Stimulated activated CD4-positive, alpha-beta T cell treated with anti-CD3 and anti-CD28 coated beads, Interleukin-2, amount 100 ng/mL, for 4 hours (primary cell): ENCODE measurements around the gene ST7L.

Experiments used
- DNase-seq: peaks from one replicate; pipeline ENCODE4 v3.0.0-alpha.2; 2020; ENCODE audit warnings: low read depth

ST7L gene

GRCh38 chr1:112515311-112516009, 103.5 kb downstream of the ST7L start:
- DNase-seq = no peak

- no peak for DNase-seq
Observed at GRCh38 chr1:112514901-112515300, 104.0 kb downstream of the ST7L start.

- no peak for DNase-seq
Observed at GRCh38 chr1:112513112-112513870, 105.7 kb downstream of the ST7L start.

GRCh38 chr1:112511897-112512296, 107.0 kb downstream of the ST7L start:
- no peak for DNase-seq

- no peak for DNase-seq
Observed at GRCh38 chr1:112510340-112510739, 108.6 kb downstream of the ST7L start.

GRCh38 chr1:112509660-112510178, 109.2 kb downstream of the ST7L start:
- no peak for DNase-seq

GRCh38 chr1:112509005-112509659, 109.8 kb downstream of the ST7L start:
- peak; percentile 5 for DNase-seq

- DNase-seq = peak; percentile 20
Observed at GRCh38 chr1:112508278-112509004, 110.5 kb downstream of the ST7L start, which contains the start of gene WNT2B. TSS of gene WNT2B (plus strand) at chr1:112508965. CDS start at chr1:112509263, 298 bp downstream.

- peak; percentile 19 for DNase-seq
Observed at GRCh38 chr1:112507921-112508277, 111.0 kb downstream of the ST7L start.

- DNase-seq = no peak
Observed at GRCh38 chr1:112507336-112507735, 111.6 kb downstream of the ST7L start.

- no peak for DNase-seq
Observed at GRCh38 chr1:112506731-112507130, 112.2 kb downstream of the ST7L start.

- DNase-seq = no peak
Observed at GRCh38 chr1:112506306-112506705, 112.6 kb downstream of the ST7L start.

- no peak for DNase-seq
Observed at GRCh38 chr1:112505878-112506277, 113.1 kb downstream of the ST7L start.

GRCh38 chr1:112505400-112505785, 113.5 kb downstream of the ST7L start:
- no peak for DNase-seq

GRCh38 chr1:112504661-112505399, 114.1 kb downstream of the ST7L start:
- DNase-seq = no peak

GRCh38 chr1:112504001-112504660, 114.8 kb downstream of the ST7L start:
- DNase-seq = no peak

- DNase-seq = no peak
Observed at GRCh38 chr1:112502826-112503225, 116.1 kb downstream of the ST7L start.

GRCh38 chr1:112501810-112502641, 116.9 kb downstream of the ST7L start:
- DNase-seq = peak; percentile 44

GRCh38 chr1:112496290-112496689, 122.7 kb downstream of the ST7L start:
- DNase-seq = no peak

- no peak for DNase-seq
Observed at GRCh38 chr1:112493351-112493750, 125.6 kb downstream of the ST7L start.
